ENCODE results near the gene PSMA8.
A peak's percentile ranks its signal among the peaks of the same experiment; 100 is the strongest.
"Not testable (repeated sequence)": the region's sequence is repeated elsewhere in the genome, so short reads cannot be mapped to it uniquely, and the experiment has no call there.

PSMA8 gene

GRCh38 chr18:26176134-26176533, 42.5 kb downstream of the PSMA8 start:
- no peak for DNase-seq

GRCh38 chr18:26181343-26181826, 47.7 kb downstream of the PSMA8 start:
- DNase-seq: no peak

DNA sequence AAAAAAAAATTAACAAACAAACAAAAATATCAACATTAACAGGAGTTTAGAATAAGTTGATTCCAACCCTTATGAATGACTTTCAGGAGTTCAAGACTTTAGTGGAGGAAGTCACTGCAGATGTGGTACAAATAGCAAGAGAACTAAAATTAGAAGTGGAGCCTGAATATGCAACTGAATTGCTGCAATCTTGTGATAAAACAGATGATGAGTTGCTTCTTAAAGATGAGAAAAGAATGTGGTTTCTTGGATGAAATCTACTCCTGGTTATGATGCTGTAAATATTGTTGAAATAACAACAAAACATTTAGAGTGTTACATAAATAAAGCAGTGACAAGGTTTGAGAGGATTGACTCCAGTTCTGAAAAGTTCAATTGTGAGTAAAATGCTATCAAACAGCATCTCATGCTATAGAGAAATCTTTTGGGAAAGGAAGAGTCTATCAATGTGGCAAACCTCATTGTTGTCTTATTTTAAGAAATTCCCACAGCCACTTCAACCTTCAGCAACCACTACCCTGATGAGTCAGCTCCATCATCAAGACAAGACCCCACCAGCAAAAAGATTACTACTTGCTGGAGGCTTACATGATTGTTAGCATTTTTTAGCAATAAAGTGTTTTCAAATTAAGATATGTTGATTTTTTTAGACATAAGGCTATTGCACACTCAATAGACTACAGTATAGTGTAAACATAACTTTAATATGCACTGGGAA, 49.9 kb downstream of the PSMA8 start:
- DNase-seq: no peak

- no peak for DNase-seq
Measured at GRCh38 chr18:26185267-26185666, 51.6 kb downstream of the PSMA8 start.

GRCh38 chr18:26190506-26190905, 56.8 kb downstream of the PSMA8 start:
- peak; percentile 30 to 38 for DNase-seq

DNA sequence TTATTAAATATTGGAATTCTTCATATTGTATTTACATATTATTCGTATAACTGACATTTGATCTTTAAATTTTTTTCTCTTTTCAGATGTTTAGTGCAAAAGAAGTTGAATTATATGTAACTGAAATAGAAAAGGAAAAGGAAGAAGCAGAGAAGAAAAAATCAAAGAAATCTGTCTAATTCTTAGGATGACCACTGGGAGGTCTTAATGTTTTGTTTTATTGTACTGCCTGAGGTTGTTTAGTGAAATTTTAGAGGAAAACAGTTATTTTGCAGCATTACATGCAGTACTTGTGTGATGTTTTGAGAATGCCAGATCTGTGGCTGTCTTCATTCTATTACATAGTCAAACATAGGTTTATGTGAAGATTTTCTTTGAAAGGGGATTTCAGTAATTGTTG, 58.6 kb downstream of the PSMA8 start:
- no peak for DNase-seq

DNA sequence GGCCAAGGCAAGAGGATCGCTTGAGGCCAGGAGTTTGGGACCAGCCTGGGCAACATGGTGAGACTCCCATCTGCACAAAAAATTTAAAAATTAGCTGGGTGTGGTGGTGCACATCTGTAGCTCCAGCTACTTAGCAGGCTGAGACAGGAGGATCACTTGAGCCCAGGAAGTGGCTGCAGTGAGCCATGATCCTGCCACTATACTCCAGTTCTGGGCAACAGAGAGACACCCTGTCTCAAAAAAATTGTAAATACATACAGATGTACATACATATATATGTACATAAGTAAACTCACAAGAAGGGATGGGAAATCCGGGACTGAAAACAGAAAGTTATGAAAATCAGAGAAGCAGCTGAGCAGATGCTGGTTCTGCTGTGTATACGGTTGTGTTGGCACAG, 62.9 kb downstream of the PSMA8 start:
- DNase-seq: no peak

GRCh38 chr18:26202001-26202400, 68.3 kb downstream of the PSMA8 start:
- not testable (repeated sequence) for DNase-seq

DNA sequence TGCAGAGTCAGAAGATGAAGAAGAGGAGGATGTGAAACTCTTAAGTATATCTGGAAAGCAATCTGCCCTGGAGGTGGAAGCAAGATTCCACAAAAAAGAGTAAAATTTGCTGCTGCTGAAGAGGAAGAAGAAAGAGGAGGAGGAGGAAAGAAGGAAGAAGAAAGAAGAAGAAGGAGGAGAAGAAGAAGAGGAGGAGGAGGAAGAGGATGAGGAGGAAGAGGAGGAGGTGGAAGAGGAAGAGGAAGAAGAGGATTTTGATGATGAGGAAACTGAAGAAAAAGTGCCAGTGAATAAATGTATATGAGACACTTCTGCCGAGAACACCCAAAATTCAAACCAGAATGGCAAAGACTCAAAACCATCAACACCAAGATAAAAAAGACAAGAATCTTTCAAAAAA, 71.6 kb downstream of the PSMA8 start:
- DNase-seq: no peak

DNA sequence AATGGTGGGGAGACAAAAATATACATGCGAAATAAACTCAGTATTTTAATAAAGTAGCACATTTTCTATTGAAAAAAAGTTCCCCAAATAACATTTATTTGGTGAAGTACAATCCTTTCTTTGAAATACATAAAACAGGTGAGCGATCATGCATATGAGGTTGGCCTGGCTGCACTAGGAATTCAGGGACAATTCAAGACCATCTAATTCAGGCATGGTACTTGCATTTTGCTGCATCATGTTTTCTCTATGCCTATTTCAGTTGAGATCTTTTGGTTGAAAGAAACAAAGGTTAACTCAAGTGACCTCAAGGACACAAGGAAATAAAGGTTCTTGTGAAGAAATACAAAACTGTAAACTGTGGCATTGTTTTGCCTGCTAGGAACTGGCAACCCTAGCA, 72.8 kb downstream of the PSMA8 start:
- DNase-seq: no peak

DNA sequence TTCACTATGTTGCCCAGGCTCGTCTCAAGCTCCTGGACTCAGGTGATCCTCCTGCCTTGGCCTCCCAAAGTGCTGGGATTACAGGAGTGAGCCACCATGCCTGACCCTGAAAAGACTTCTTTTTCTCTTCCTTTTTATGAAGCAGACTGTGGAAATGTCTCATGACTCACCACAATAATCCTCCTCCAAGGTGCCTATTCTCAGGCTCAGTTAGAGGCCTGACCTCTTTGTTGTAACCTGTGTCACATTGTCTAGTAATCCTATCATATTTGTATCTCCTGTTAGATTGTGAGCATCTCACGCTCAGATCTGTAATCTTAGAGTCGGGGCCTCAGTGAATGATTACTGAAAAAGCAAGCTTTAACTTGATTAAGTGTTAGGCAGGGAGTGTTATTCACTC, 74.3 kb downstream of the PSMA8 start:
- no peak for DNase-seq

GRCh38 chr18:26208977-26209376, 75.3 kb downstream of the PSMA8 start:
- DNase-seq: no peak

GRCh38 chr18:26210147-26210546, 76.5 kb downstream of the PSMA8 start:
- DNase-seq: no peak

DNA sequence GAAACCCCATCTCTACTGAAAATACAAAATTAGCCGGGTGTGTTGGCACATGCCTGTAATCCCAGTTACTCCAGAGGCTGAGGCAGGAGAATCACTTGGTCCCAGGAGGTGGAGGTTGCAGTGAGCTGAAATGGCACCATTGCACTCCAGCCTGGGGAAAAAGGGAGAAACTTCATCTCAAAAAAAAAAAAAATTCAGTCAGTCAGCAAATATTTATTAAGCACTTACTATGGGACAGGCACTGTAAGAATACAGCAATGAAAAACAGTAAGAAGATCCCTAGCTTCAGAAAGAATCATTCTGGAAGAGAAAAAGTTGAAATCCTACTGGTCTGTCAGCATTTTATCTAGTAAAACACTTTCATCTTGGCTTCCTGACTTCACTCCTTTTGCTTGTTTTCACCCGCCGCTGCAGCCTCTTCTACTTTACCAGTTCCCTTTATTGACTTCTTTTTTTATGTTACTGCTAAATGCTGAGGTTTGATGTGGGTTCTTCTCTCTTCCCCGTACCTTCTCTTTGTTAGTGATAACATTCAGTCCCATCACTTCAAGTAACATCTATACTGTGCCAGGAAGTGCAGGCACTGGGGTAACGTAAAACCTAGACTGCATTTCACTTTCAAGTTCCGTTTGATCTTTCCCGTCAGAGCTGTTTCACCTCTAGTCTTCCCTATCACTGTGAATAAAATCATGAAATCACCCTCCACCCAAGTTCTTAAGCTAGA, 81.7 kb downstream of the PSMA8 start:
- peak; percentile 33 to 44 for DNase-seq

- DNase-seq: no peak
Measured at GRCh38 chr18:26225022-26225693, 91.5 kb downstream of the PSMA8 start.

- DNase-seq: no peak
Measured at GRCh38 chr18:26225915-26226228, 92.2 kb downstream of the PSMA8 start.

GRCh38 chr18:26226229-26227050, 92.8 kb downstream of the PSMA8 start, which contains the start of gene TAF4B:
Gene TAF4B (plus strand): TSS chr18:26226445. CDS start chr18:26226934, 489 bp downstream.
- DNase-seq: peak; percentile 96

GRCh38 chr18:26227051-26227670, 93.5 kb downstream of the PSMA8 start:
- no peak for DNase-seq

DNA sequence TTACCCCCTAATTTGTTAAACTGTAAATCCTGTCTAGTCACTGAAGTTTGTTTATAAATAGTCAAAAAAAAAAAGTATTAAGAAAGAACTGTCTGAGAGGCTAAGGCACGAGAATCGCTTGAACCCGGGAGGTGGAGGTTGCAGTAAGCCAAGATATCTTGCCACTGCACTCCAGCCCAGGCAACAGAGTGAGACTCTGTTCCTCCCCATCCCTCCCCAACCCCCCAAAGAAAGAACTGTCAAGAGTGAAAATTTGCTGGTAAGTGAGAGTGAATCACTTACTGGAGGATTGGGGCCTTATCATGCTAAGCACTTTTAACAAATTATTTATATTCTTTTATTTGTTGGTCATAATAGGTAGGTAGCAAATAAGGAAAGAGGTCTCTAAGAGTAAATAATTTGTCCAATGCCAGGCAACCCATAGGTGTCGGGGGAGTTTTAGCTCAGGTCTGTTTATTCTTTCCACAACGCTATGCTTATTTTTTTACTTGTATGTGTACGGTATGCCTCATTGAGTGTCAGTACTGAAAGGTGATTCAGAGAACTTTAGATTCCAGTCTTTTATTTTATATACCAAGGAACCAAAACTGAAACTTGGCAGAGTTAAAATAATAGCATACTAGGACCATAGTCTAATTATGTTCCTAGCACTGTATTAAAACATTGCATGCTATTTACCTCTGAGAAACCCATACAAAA, 95.0 kb downstream of the PSMA8 start:
- no peak for DNase-seq

- DNase-seq: no peak
Measured at GRCh38 chr18:26230497-26230896, 96.8 kb downstream of the PSMA8 start.

- no peak for DNase-seq
Measured at GRCh38 chr18:26233208-26233607, 99.5 kb downstream of the PSMA8 start.

DNA sequence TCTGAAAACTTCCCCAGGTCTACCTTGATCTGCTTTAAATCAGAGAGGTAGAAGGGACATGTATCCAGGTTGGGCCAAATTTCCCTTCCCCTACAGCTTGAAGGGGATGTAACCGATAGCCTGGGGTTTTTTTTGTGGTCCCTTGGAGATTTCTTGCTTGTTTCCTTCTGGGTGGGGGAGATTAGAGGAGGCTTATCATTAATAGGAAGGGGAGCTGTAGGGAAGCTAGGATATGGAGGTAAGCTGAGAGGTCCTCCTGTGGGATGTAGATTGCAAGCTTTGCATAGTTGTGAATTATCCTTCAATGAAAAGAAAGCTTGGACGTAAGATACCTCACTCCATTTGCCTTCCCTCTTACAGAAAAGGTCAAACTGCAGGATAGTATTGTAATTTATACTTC, 103.7 kb downstream of the PSMA8 start:
- not testable (repeated sequence) for DNase-seq
